H9 (cell line): ENCODE results near the gene PI4KB. TPM values are rescaled to one million over a fixed set of nuclear protein-coding genes. Genes with fewer than 3 reads are reported as not detected.
A peak's percentile ranks its signal among the peaks of the same experiment; 100 is the strongest.

Experiments used
- DNase-seq: peaks from one replicate; pipeline ENCODE4 v3.0.0-alpha.2; 2017
- H2AFZ ChIP-seq: one replicate; pipeline ENCODE4 v1.6.1; 2013; ENCODE audit warnings: mild to moderate bottlenecking, low read length, control low read depth, moderate library complexity
- H2AK5ac ChIP-seq: 2 replicates; pipeline ENCODE4 v1.6.1; 2013; ENCODE audit warnings: low read length, control low read depth, mixed read lengths; ENCODE audit not compliant: insufficient read length
- H2BK120ac ChIP-seq: one replicate; pipeline ENCODE4 v1.6.1; 2013; ENCODE audit warnings: low read depth, mild to moderate bottlenecking, low read length, control low read depth, inconsistent platforms; ENCODE audit not compliant: poor library complexity, severe bottlenecking
- H2BK12ac ChIP-seq: 2 replicates; pipeline ENCODE4 v1.6.1; 2013; ENCODE audit warnings: low read length, control low read depth, mixed read lengths, low read depth; ENCODE audit not compliant: insufficient read length
- H2BK15ac ChIP-seq: 2 replicates; pipeline ENCODE4 v1.6.1; 2013; ENCODE audit warnings: low read depth, low read length, control low read depth
- H2BK20ac ChIP-seq: one replicate; pipeline ENCODE4 v1.6.1; 2013; ENCODE audit warnings: low read depth, mild to moderate bottlenecking, low read length, control low read depth, inconsistent platforms; ENCODE audit not compliant: poor library complexity, severe bottlenecking
- H2BK5ac ChIP-seq: 2 replicates; pipeline ENCODE4 v1.6.1; 2013; ENCODE audit warnings: low read length, control low read depth, mixed read lengths; ENCODE audit not compliant: insufficient read length
- H3K14ac ChIP-seq: 2 replicates; pipeline ENCODE4 v1.6.1; 2013; ENCODE audit warnings: low read length, control low read depth; ENCODE audit not compliant: insufficient read depth
- H3K18ac ChIP-seq: 2 replicates; pipeline ENCODE4 v1.6.1; 2013; ENCODE audit warnings: low read depth, mild to moderate bottlenecking, mixed read lengths, low read length, control low read depth; ENCODE audit not compliant: insufficient read length
- H3K23ac ChIP-seq: 2 replicates; pipeline ENCODE4 v1.6.1; 2013; ENCODE audit warnings: low read length, control low read depth, mixed read lengths, low read depth; ENCODE audit not compliant: insufficient read length
- H3K23me2 ChIP-seq: 2 replicates; pipeline ENCODE4 v1.6.1; 2013; ENCODE audit warnings: low read depth, mild to moderate bottlenecking, mixed read lengths, low read length, control low read depth; ENCODE audit not compliant: insufficient read length, poor library complexity, severe bottlenecking
- H3K27ac ChIP-seq: 2 replicates; pipeline ENCODE4 v1.5.1; 2013; ENCODE audit warnings: low read length, control low read depth, mixed read lengths, low read depth; ENCODE audit not compliant: insufficient read length
- H3K27me3 ChIP-seq: 2 replicates; pipeline ENCODE4 v1.6.1; 2013; ENCODE audit warnings: low read length, control low read depth, inconsistent platforms; ENCODE audit not compliant: insufficient read depth
- H3K4ac ChIP-seq: 2 replicates; pipeline ENCODE4 v1.6.1; 2013; ENCODE audit warnings: low read depth, mild to moderate bottlenecking, control low read depth, inconsistent platforms, low read length, moderate library complexity
- H3K4me1 ChIP-seq: 2 replicates; pipeline ENCODE4 v1.6.1; 2013; ENCODE audit warnings: low read length, control low read depth, inconsistent platforms; ENCODE audit not compliant: insufficient read depth
- H3K4me2 ChIP-seq: 2 replicates; pipeline ENCODE4 v1.6.1; 2013; ENCODE audit warnings: low read length, control low read depth, mixed read lengths; ENCODE audit not compliant: insufficient read length, insufficient read depth
- H3K56ac ChIP-seq: 2 replicates; pipeline ENCODE4 v1.6.1; 2013; ENCODE audit warnings: low read depth, mild to moderate bottlenecking, mixed read lengths, low read length, control low read depth; ENCODE audit not compliant: insufficient read length
- H3K79me1 ChIP-seq: 2 replicates; pipeline ENCODE4 v1.6.1; 2013; ENCODE audit warnings: low read depth, mild to moderate bottlenecking, moderate library complexity, low read length, control low read depth, inconsistent platforms; ENCODE audit not compliant: insufficient read depth, poor library complexity, severe bottlenecking
- H3K79me2 ChIP-seq: 2 replicates; pipeline ENCODE4 v1.6.1; 2013; ENCODE audit warnings: low read length, control low read depth, inconsistent platforms; ENCODE audit not compliant: insufficient read depth
- H3K9ac ChIP-seq: 2 replicates; pipeline ENCODE4 v1.6.1; 2013; ENCODE audit warnings: low read length, control low read depth, mixed read lengths; ENCODE audit not compliant: insufficient read length; ENCODE audit errors: extremely low read depth
- H3K9me3 ChIP-seq: one replicate; pipeline ENCODE4 v1.6.1; 2013; ENCODE audit warnings: low read depth, low read length, inconsistent platforms; ENCODE audit not compliant: control insufficient read depth
- H3T11ph ChIP-seq: one replicate; pipeline ENCODE4 v1.6.1; 2013; ENCODE audit warnings: mild to moderate bottlenecking, low read length, control low read depth, inconsistent platforms
- H4K20me1 ChIP-seq: one replicate; pipeline ENCODE4 v1.6.1; 2013; ENCODE audit not compliant: control insufficient read depth, insufficient read length, insufficient read depth
- H4K5ac ChIP-seq: 2 replicates; pipeline ENCODE4 v1.6.1; 2013; ENCODE audit warnings: low read depth, mild to moderate bottlenecking, mixed read lengths, low read length, control low read depth; ENCODE audit not compliant: insufficient read length
- H4K8ac ChIP-seq: replicated peaks from 2 replicates; pipeline ENCODE4 v1.6.1; 2013; ENCODE audit warnings: low read length, control low read depth, mixed read lengths, low read depth; ENCODE audit not compliant: insufficient read length
- H4K91ac ChIP-seq: 2 replicates; pipeline ENCODE4 v1.6.1; 2013; ENCODE audit warnings: low read depth, mild to moderate bottlenecking, moderate library complexity, mixed read lengths, low read length, control low read depth; ENCODE audit not compliant: insufficient read length
- H3K27ac Mint-ChIP-seq, 3 experiments: 2 replicates in 2 of 3; 3 replicates in 1 of 3; pipeline ENCODE4 v1.8.0; 2020 to 2021; ENCODE audit warnings: mixed read lengths in 3 of 3, mild to moderate bottlenecking in 1 of 3, moderate library complexity in 1 of 3
- H3K27me3 Mint-ChIP-seq: 2 replicates; pipeline ENCODE4 v1.8.0; 2021; ENCODE audit warnings: low read depth, mild to moderate bottlenecking, moderate library complexity, mixed read lengths
- H3K36me3 Mint-ChIP-seq, 3 experiments: 2 replicates in 2 of 3; 3 replicates in 1 of 3; pipeline ENCODE4 v1.8.0; 2020 to 2021; ENCODE audit warnings: low read depth in 3 of 3, mixed read lengths in 3 of 3; ENCODE audit not compliant: insufficient read depth in 1 of 3
- H3K4me1 Mint-ChIP-seq, 2 experiments: 2 replicates each; pipeline ENCODE4 v1.8.0; 2020; ENCODE audit warnings: mixed read lengths in 2 of 2
- H3K4me3 Mint-ChIP-seq, 2 experiments: 2 replicates in 1 of 2; 3 replicates in 1 of 2; pipeline ENCODE4 v1.8.0; 2020 to 2021; ENCODE audit warnings: mild to moderate bottlenecking in 2 of 2, mixed read lengths in 2 of 2, moderate library complexity in 1 of 2
- H3K9me3 Mint-ChIP-seq, 2 experiments: 2 replicates in 1 of 2; 3 replicates in 1 of 2; pipeline ENCODE4 v1.8.0; 2020; ENCODE audit warnings: mild to moderate bottlenecking in 2 of 2, mixed read lengths in 2 of 2, moderate library complexity in 1 of 2
- WGBS: extraction: QIAGEN DNeasy Blood & Tissue Kit; methylation state at CpG from one replicate; pipeline ENCODE4 v1.1.7; 2013; ENCODE audit warnings: missing lambda C conversion rate, low lambda C conversion rate, mixed read lengths; ENCODE audit not compliant: insufficient read length; ENCODE audit errors: extremely low coverage; 5-methylcytosine and 5-hydroxymethylcytosine counted together
- total RNA-seq: library from RNA; stranded (reverse); gene quantifications from 2 replicates; pipeline ENCODE4 v1.2.1, GENCODE V29; 2021
- TF ChIP-seq, protein P1 (sequence below): fragments of 200-600 bp; sonication (generic); conservative IDR thresholded peaks from 3 replicates; pipeline ENCODE4 v1.8.0; 2021; ENCODE audit warnings: antibody characterized with exemption, mild to moderate bottlenecking

PI4KB gene
- total RNA-seq, 1 experiment from 2014 or later = 39.1 TPM

DNA sequence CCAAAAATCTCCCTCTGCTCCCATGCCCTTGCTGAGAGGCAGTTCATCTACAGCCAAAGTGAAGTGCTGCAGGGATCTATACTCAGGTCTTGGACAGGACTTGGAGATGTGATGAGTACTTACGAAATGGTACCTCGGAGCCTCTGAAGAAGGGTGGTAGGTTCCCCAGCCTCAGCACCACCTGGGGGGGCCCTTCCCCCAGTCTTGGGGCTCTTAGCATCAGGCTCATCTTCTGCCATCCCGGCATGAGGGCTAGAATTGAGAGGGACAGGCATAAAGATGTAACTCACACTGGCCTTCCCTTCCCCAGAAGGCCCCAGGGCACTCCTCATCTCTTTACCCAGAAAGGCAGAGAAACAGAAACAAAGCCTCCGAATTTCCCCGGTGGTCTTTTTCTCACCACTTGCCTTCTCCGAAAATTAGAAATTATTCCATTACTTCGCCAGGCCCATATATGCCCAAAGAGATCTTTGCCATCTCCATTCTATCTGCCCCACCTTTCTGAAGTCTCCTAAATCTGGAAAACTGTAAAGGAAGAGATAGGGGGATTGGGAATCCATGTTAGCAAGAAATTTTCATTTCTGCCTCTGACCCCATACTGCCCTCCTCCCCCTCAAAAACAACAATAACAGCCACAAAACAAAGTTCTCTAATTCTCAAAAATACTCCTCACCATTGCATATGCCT, 19.0 kb upstream of the PI4KB start:
- Histone ChIP-seq H4K20me1 (peaks cover 2% of the 10 kb centered on the region), H3K56ac (no peak overlapping the region), H3K9ac (peak overlapping the region; percentile 85), H3K27me3 (no peaks in the 10 kb centered on the region), H2AK5ac (peak overlapping the region; percentile 93), H3K23ac (no peak overlapping the region), H3K79me1 (peaks cover 9% of the 10 kb centered on the region), H4K5ac (peak overlapping the region; percentile 97), H2BK12ac (peak overlapping the region; percentile 88), H2AFZ (no peak overlapping the region), H3K9me3 (no peaks in the 10 kb centered on the region), H3K4ac (peak overlapping the region; percentile 84), H3K23me2 (peaks cover 11% of the 10 kb centered on the region), H4K8ac (no peak overlapping the region), H3K4me2 (peak overlapping the region; percentile 53), H2BK15ac (no peak overlapping the region), H2BK5ac (peak overlapping the region; percentile 36), H3K18ac (peak overlapping the region; percentile 94), H3K14ac (peak overlapping the region; percentile 96), H3K27ac (peak overlapping the region; percentile 99), H2BK20ac (no peak overlapping the region), H3K79me2 (peaks cover 1% of the 10 kb centered on the region; the same call in 1 of the 2 replicates), H2BK120ac (peak overlapping the region; percentile 91), H3K4me1 (no peaks in the 10 kb centered on the region; the same call in 1 of the 2 replicates), H4K91ac (peak overlapping the region; percentile 92), H3T11ph (peak overlapping the region; percentile 85)
- DNase-seq = no peak
- Mint-ChIP-seq H3K27me3 (no peaks in the 10 kb centered on the region), H3K27ac (peak overlapping the region; percentile 100), H3K4me1 (peaks cover 19 to 22% of the 10 kb centered on the region in 2 experiments), H3K9me3 (peaks cover 2% of the 10 kb centered on the region in 2 experiments; a peak in 2 of 5 replicates), H3K4me3 (peak overlapping the region; percentile 91), H3K36me3 (peaks cover 28 to 53% (median 49%) of the 10 kb centered on the region in 3 experiments)
- WGBS = no CpG with 5 or more reads among the region's 7 CpGs
- TF ChIP-seq, protein P1, sequence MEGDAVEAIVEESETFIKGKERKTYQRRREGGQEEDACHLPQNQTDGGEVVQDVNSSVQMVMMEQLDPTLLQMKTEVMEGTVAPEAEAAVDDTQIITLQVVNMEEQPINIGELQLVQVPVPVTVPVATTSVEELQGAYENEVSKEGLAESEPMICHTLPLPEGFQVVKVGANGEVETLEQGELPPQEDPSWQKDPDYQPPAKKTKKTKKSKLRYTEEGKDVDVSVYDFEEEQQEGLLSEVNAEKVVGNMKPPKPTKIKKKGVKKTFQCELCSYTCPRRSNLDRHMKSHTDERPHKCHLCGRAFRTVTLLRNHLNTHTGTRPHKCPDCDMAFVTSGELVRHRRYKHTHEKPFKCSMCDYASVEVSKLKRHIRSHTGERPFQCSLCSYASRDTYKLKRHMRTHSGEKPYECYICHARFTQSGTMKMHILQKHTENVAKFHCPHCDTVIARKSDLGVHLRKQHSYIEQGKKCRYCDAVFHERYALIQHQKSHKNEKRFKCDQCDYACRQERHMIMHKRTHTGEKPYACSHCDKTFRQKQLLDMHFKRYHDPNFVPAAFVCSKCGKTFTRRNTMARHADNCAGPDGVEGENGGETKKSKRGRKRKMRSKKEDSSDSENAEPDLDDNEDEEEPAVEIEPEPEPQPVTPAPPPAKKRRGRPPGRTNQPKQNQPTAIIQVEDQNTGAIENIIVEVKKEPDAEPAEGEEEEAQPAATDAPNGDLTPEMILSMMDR = no peak
